Kidney (tissue), 14 donors: ENCODE results near the gene IGFL3. TPM values are rescaled to one million over a fixed set of nuclear protein-coding genes. Genes with fewer than 3 reads are reported as not detected.

ENCODE experiments used
- DNase-seq, 5 donors: peaks; one replicate each; pipeline ENCODE4 v3.0.0-alpha.2; 2013 to 2020
- FAIRE-seq: peaks from 2 replicates; lab custom pipeline; 2012; peaks lifted over from hg19 to GRCh38; lab: Jason Lieb, UNC
- H3K27ac ChIP-seq, 2 donors: one replicate each; pipeline ENCODE4 v1.7.0; 2013; ENCODE audit warnings: low read depth in 2 of 2, low read length in 2 of 2, inconsistent platforms in 1 of 2
- H3K27me3 ChIP-seq: one replicate; pipeline ENCODE4 v1.7.1; 2013; ENCODE audit warnings: low read length, inconsistent platforms; ENCODE audit not compliant: control insufficient read depth, insufficient read depth
- H3K36me3 ChIP-seq, 3 donors: one replicate each; pipeline versions ENCODE4 v1.7.0 to v1.7.1; 2013; ENCODE audit warnings: low read length in 3 of 3, control low read depth in 1 of 3, inconsistent platforms in 1 of 3; ENCODE audit not compliant: insufficient read depth in 3 of 3, control insufficient read depth in 2 of 3
- H3K4me1 ChIP-seq, 3 donors: one replicate each; pipeline versions ENCODE4 v1.7.0 to v1.7.1; 2013; ENCODE audit warnings: low read length in 3 of 3, inconsistent platforms in 1 of 3, low read depth in 1 of 3; ENCODE audit not compliant: control insufficient read depth in 2 of 3, insufficient read depth in 2 of 3
- H3K4me3 ChIP-seq, 3 donors: one replicate each; pipeline versions ENCODE4 v1.7.0 to v1.8.1; 2013; ENCODE audit warnings: low read length in 3 of 3, control low read depth in 1 of 3, inconsistent platforms in 1 of 3
- H3K9ac ChIP-seq, 3 donors: one replicate each; pipeline versions ENCODE4 v1.7.0 to v1.7.1; 2013; ENCODE audit warnings: low read length in 3 of 3, control low read depth in 1 of 3, inconsistent platforms in 1 of 3
- H3K9me3 ChIP-seq, 3 donors: one replicate each; pipeline versions ENCODE4 v1.7.0 to v1.7.1; 2013; ENCODE audit warnings: low read length in 3 of 3, control low read depth in 1 of 3, inconsistent platforms in 1 of 3; ENCODE audit not compliant: control insufficient read depth in 2 of 3, insufficient read depth in 1 of 3
- CTCF ChIP-seq: IDR thresholded peaks from 3 replicates; pipeline ENCODE4 v1.5.1; 2012; ENCODE audit warnings: mild to moderate bottlenecking, moderate library complexity, borderline replicate concordance; ENCODE audit not compliant: insufficient read depth; ENCODE audit errors: extremely low read depth
- intact Hi-C: fragments of 100-400 bp; cut with DNase I; formaldehyde crosslinking; loops from one replicate; pipeline ENCODE4 v1.11.1; 2022
- polyA plus RNA-seq: library from polyadenylated mRNA; stranded (reverse); fragments of 350-450 nt; fragmentation: Illumina TruSeq; extraction: RNeasy Lipid Tissue Mini Kit (QIAGEN cat#74804); gene quantifications from one replicate; pipeline ENCODE4 v1.2.3, GENCODE V29; 2014; ENCODE audit warnings: low read depth, low replicate concordance; ENCODE audit not compliant: insufficient read depth
- total RNA-seq: library from RNA; stranded (reverse); fragmentation: NEBNext Ultra II Directional; extraction: Animal tissue kit (Norgen Biotek cat#: 25700); gene quantifications from one replicate; pipeline ENCODE4 v1.2.1, GENCODE V29; 2021
- donor health status: control.
- donor health status: control.
- donor health status: control.
- donor health status: control.
- donor health status: control.
- donor health status: DM: yes; HTN: yes; CAD: no.
- donor health status: Normal renal cell carcinoma (clear cell type).

The IGFL3 gene
- total and polyA plus RNA-seq, 2 donors from 2014 or later, result not detected

GRCh38 chr19:46160233-46160775 is 35.8 kb upstream of the IGFL3 start:
- DNase-seq (no peak), FAIRE-seq (no peak)
- H3K9me3 ChIP-seq, result peaks cover 0 to 4% (median 0%) of the 10 kb centered on the region in 3 donors
- no peak overlapping the region for H3K9ac ChIP-seq
- no peaks in the 10 kb centered on the region for H3K36me3 ChIP-seq
- intact Hi-C loops, result no loop called here
- no peak for TF ChIP-seq CTCF
- no peak overlapping the region for H3K4me3 ChIP-seq
- H3K4me1 ChIP-seq, result no peaks in the 10 kb centered on the region
- H3K27ac ChIP-seq, result no peak overlapping the region
- H3K27me3 ChIP-seq, result no peaks in the 10 kb centered on the region

GRCh38 chr19:46159418-46160232 is 35.1 kb upstream of the IGFL3 start:
- H3K4me1 ChIP-seq, result no peaks in the 10 kb centered on the region
- no peaks in the 10 kb centered on the region for H3K27me3 ChIP-seq
- no peak overlapping the region for H3K27ac ChIP-seq
- H3K4me3 ChIP-seq, result no peak overlapping the region
- intact Hi-C loops, result no loop called here
- H3K36me3 ChIP-seq, result no peaks in the 10 kb centered on the region
- H3K9me3 ChIP-seq, result peaks cover 0 to 4% (median 0%) of the 10 kb centered on the region in 3 donors
- DNase-seq, result no peak
- H3K9ac ChIP-seq, result no peak overlapping the region
- TF ChIP-seq CTCF, result no peak
- FAIRE-seq, result no peak

- H3K27ac ChIP-seq, result no peak overlapping the region
- no peaks in the 10 kb centered on the region for H3K4me1 ChIP-seq
- H3K36me3 ChIP-seq, result no peaks in the 10 kb centered on the region
- H3K27me3 ChIP-seq, result no peaks in the 10 kb centered on the region
- no peak overlapping the region for H3K9ac ChIP-seq
- no peak for TF ChIP-seq CTCF
- intact Hi-C loops, result no loop called here
- FAIRE-seq, result no peak
- DNase-seq, result no peak
- H3K4me3 ChIP-seq, result no peak overlapping the region
- no peaks in the 10 kb centered on the region for H3K9me3 ChIP-seq
These were observed 30.7 kb upstream of the IGFL3 start for GRCh38 chr19:46155237-46155636.
